Neutrophil (primary cell): ENCODE data around the gene ORM2.

Experiments
- H3K27ac ChIP-seq: fragments of 200-600 bp; sonication (generic); 2 replicates; pipeline ENCODE4 v1.5.1; 2016; ENCODE audit warnings: mild to moderate bottlenecking, moderate library complexity
- H3K27me3 ChIP-seq: fragments of 200-600 bp; sonication (generic); 2 replicates; pipeline ENCODE4 v1.6.0; 2016; ENCODE audit warnings: mild to moderate bottlenecking
- H3K36me3 ChIP-seq: fragments of 200-600 bp; sonication (generic); 2 replicates; pipeline ENCODE4 v1.5.1; 2017
- H3K4me1 ChIP-seq, 2 experiments: fragments of 200-600 bp in 1 of 2; sonication (generic) in 1 of 2; 1 replicate in 1 of 2; 2 replicates in 1 of 2; pipeline versions ENCODE4 v1.5.1 to v1.6.1; 2013 to 2016; ENCODE audit warnings: low read depth in 1 of 2, low read length in 1 of 2, mild to moderate bottlenecking in 1 of 2, moderate library complexity in 1 of 2; ENCODE audit not compliant: control insufficient read depth in 1 of 2, insufficient read depth in 1 of 2
- H3K4me3 ChIP-seq, 2 experiments: fragments of 200-600 bp in 1 of 2; sonication (generic) in 1 of 2; 1 replicate in 1 of 2; 2 replicates in 1 of 2; pipeline ENCODE4 v1.5.1; 2013 to 2016; ENCODE audit warnings: low read depth in 1 of 2, low read length in 1 of 2, mild to moderate bottlenecking in 1 of 2, moderate library complexity in 1 of 2
- H3K9me3 ChIP-seq: fragments of 200-600 bp; sonication (generic); 2 replicates; pipeline ENCODE4 v1.5.1; 2016
- TF ChIP-seq, protein P1 (sequence below): fragments of 200-600 bp; sonication (generic); IDR thresholded peaks from 2 replicates; pipeline ENCODE4 v1.5.1; 2016; ENCODE audit warnings: antibody characterized with exemption

Gene ORM2

DNA sequence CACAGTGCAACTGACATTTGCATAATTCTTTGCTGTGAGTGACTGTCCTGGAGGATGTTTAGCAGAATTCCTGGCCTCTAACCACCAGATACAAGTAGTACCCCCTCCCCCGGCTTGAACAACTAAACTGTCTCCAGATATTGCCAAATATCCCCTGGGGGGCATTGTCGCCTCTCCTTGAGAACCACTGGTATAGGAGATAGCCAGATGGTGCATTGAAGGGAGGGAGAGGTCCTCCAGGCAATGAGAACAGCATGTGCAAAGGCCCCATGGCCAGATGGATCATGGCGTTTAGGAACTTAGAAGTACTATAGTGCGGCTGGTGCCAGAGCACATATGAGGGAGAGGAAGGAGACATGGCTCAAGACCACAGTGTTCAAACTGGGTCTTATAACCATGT lies 25.7 kb upstream of the ORM2 start:
- Histone ChIP-seq H3K4me1 (peaks cover 0 to 4% of the 10 kb centered on the region in 2 experiments), H3K4me3 (no peak overlapping the region), H3K27ac (no peak overlapping the region), H3K36me3 (no peaks in the 10 kb centered on the region), H3K27me3 (no peaks in the 10 kb centered on the region), H3K9me3 (no peaks in the 10 kb centered on the region)
- TF ChIP-seq, protein P1, sequence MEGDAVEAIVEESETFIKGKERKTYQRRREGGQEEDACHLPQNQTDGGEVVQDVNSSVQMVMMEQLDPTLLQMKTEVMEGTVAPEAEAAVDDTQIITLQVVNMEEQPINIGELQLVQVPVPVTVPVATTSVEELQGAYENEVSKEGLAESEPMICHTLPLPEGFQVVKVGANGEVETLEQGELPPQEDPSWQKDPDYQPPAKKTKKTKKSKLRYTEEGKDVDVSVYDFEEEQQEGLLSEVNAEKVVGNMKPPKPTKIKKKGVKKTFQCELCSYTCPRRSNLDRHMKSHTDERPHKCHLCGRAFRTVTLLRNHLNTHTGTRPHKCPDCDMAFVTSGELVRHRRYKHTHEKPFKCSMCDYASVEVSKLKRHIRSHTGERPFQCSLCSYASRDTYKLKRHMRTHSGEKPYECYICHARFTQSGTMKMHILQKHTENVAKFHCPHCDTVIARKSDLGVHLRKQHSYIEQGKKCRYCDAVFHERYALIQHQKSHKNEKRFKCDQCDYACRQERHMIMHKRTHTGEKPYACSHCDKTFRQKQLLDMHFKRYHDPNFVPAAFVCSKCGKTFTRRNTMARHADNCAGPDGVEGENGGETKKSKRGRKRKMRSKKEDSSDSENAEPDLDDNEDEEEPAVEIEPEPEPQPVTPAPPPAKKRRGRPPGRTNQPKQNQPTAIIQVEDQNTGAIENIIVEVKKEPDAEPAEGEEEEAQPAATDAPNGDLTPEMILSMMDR = no peak

DNA sequence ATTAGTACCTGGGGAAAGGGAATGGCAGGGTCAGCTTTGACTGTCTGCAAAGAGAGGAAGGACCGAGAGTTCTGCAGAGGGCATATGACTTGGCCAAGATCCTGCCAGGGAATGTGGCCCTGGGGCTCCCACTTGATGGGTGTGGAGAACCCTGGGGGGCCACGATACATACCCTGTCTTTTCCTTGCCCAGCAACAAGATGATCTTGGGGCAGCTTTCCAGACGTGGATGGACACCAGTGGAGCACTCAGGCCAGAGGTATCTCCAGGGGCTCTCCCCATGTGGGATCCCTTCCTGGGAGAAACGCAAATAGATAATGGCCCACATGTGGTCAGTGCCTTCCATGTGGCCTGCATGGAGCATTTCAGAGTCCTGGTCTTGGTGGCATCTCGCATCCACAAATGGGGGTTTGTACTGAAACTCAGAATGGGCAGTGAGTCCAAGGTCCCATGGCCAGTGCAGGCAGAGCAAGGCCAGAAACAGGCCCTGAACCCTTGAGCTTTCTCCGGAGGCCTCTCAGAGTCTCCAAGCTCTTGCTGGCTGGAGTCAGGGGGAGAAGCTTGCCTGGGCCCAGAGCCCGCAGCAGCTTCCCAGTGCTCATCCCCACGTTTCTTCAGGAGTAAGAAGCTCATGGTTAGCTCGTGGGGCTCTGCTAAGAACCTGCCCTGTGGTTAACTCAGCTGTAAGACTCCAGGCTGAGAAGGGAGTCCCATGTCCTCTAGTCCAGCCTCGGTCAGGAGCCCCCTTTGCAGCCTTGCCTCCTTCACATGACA lies 25.1 kb upstream of the ORM2 start:
- Histone ChIP-seq H3K9me3 (no peaks in the 10 kb centered on the region), H3K4me3 (no peak overlapping the region), H3K36me3 (no peaks in the 10 kb centered on the region), H3K27me3 (no peaks in the 10 kb centered on the region), H3K4me1 (peaks cover 0 to 4% of the 10 kb centered on the region in 2 experiments), H3K27ac (no peak overlapping the region)
- TF ChIP-seq, protein P1 = no peak

DNA sequence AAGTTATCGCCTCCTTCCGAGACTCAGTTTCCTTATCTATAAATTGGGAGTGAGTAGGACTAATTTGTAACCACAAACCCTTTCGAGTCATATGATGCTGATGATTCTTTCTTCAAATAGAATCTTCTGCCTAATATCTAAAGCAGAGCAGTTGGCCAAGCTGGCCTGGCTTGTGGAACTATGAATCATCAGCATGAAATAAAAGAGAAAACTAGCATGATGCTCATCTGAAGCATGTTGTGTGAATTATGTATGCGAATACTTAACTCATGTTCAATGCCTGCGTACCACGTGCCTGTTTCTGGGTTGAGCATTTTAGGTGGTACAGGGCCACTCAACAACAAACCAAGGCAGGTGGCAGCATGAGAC lies 21.8 kb upstream of the ORM2 start:
- H3K9me3 ChIP-seq = no peaks in the 10 kb centered on the region
- H3K4me1 ChIP-seq = peaks cover 0 to 4% of the 10 kb centered on the region in 2 experiments
- H3K4me3 ChIP-seq = no peak overlapping the region
- H3K27me3 ChIP-seq = no peaks in the 10 kb centered on the region
- TF ChIP-seq, protein P1 = no peak
- no peaks in the 10 kb centered on the region for H3K36me3 ChIP-seq
- H3K27ac ChIP-seq = no peak overlapping the region

DNA sequence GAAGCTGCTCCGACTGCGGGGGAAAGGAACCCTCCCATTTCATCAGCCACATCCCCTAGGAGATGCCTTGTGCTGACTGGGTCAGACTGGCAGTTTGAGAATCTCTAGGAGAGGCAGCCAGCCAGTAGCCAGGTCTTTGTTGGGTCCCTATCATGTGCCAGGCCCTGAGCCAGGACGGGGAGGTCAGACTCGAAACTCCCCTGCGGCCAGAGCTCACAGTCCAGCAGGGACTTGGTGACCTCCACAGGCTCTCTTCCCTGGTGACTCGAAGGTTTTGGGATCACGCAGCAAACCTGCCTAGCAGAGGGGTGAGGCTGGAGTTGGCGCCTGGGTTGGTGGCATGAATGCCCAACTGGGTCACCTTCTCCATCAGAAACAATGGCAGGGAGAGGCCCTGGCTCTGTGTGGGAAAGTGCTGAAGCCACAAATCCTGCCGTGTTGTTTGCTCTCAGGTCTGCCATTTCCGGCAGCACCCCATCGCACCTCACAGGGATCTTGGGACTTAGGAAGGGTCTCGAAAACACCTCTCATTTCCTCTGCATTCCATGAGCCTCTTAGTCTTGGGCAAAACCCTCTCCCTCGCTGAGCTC lies 21.2 kb upstream of the ORM2 start:
- Histone ChIP-seq H3K4me3 (no peak overlapping the region), H3K36me3 (no peaks in the 10 kb centered on the region), H3K4me1 (peaks cover 0 to 4% of the 10 kb centered on the region in 2 experiments), H3K27me3 (no peaks in the 10 kb centered on the region), H3K9me3 (no peaks in the 10 kb centered on the region), H3K27ac (no peak overlapping the region)
- TF ChIP-seq, protein P1 = no peak

DNA sequence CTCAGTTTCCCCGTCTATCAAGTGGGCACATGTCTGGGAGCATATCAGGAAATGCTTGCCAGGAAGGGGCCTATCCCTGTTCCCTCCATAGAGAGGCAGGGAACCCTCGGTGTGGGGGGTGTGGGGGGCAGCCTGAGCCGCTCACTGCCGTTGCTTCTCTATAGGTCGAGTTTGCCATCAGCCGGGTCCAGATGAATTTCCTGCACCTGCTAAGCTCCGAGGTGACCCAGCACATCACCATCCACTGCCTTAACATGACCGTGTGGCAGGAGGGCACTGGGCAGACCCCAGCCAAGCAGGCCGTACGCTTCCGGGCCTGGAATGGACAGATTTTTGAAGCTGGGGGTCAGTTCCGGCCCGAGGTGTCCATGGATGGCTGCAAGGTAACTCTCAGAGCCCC lies 20.6 kb upstream of the ORM2 start:
- no peaks in the 10 kb centered on the region for H3K9me3 ChIP-seq
- no peaks in the 10 kb centered on the region for H3K36me3 ChIP-seq

More for the DNA sequence above, 20.6 kb upstream of the ORM2 start:
- no peaks in the 10 kb centered on the region for H3K27me3 ChIP-seq
- H3K4me1 ChIP-seq = peaks cover 0 to 4% of the 10 kb centered on the region in 2 experiments
- H3K4me3 ChIP-seq = no peak overlapping the region
- no peak overlapping the region for H3K27ac ChIP-seq
- TF ChIP-seq, protein P1 = no peak
